Hepatocyte (in vitro differentiated cells): ENCODE results near the gene ERVMER34-1. TPM values are rescaled to one million over a fixed set of nuclear protein-coding genes. Genes with fewer than 3 reads are reported as not detected.

Experiments
- DNase-seq: peaks from one replicate; pipeline ENCODE4 v3.0.0-alpha.2; 2016; ENCODE audit warnings: low spot score
- H2AFZ ChIP-seq: fragments of 200-600 bp; sonication (generic); 2 replicates; pipeline ENCODE4 v1.6.0; 2016; ENCODE audit warnings: antibody characterized with exemption, mild to moderate bottlenecking
- H3K27ac ChIP-seq: fragments of 200-600 bp; sonication (generic); 2 replicates; pipeline ENCODE4 v1.5.1; 2016; ENCODE audit warnings: mild to moderate bottlenecking
- H3K27me3 ChIP-seq: fragments of 200-600 bp; sonication (generic); 2 replicates; pipeline ENCODE4 v1.6.1; 2016
- H3K36me3 ChIP-seq: fragments of 200-600 bp; sonication (generic); replicated peaks from 2 replicates; pipeline ENCODE4 v1.5.1; 2016; ENCODE audit warnings: low read depth; ENCODE audit not compliant: insufficient read depth
- H3K4me1 ChIP-seq: fragments of 200-600 bp; sonication (generic); 2 replicates; pipeline ENCODE4 v1.5.1; 2016; ENCODE audit warnings: mild to moderate bottlenecking, moderate library complexity; ENCODE audit not compliant: insufficient read depth
- H3K4me2 ChIP-seq: fragments of 200-600 bp; sonication (generic); 2 replicates; pipeline ENCODE4 v1.6.0; 2016
- H3K4me3 ChIP-seq: fragments of 200-600 bp; sonication (generic); 2 replicates; pipeline ENCODE4 v1.5.1; 2016; ENCODE audit warnings: mild to moderate bottlenecking
- H3K79me2 ChIP-seq: fragments of 200-600 bp; sonication (generic); 2 replicates; pipeline ENCODE4 v1.6.0; 2017; ENCODE audit warnings: mild to moderate bottlenecking
- H3K9me2 ChIP-seq: fragments of 200-600 bp; sonication (generic); replicated peaks from 2 replicates; pipeline ENCODE4 v1.6.0; 2017; ENCODE audit warnings: mild to moderate bottlenecking; ENCODE audit not compliant: insufficient read depth
- H3K9me3 ChIP-seq: fragments of 200-600 bp; sonication (generic); 2 replicates; pipeline ENCODE4 v1.5.1; 2016; ENCODE audit warnings: low read depth, mild to moderate bottlenecking
- H4K20me1 ChIP-seq: fragments of 200-600 bp; sonication (generic); 2 replicates; pipeline ENCODE4 v1.6.0; 2016; ENCODE audit warnings: mild to moderate bottlenecking; ENCODE audit not compliant: insufficient read depth, poor library complexity, severe bottlenecking
- CTCF ChIP-seq: fragments of 200-600 bp; sonication (generic); IDR thresholded peaks from 2 replicates; pipeline ENCODE4 v1.5.1; 2016; ENCODE audit warnings: antibody characterized with exemption, mild to moderate bottlenecking; ENCODE audit not compliant: poor library complexity
- EZH2 ChIP-seq: fragments of 200-600 bp; sonication (generic); IDR thresholded peaks from 2 replicates; pipeline ENCODE4 v1.6.1; 2016; ENCODE audit warnings: antibody characterized with exemption, mild to moderate bottlenecking, borderline replicate concordance
- EZH2phosphoT487 ChIP-seq: fragments of 200-600 bp; sonication (generic); IDR thresholded peaks from one replicate; pipeline ENCODE4 v1.6.1; 2018; ENCODE audit warnings: antibody characterized with exemption, mild to moderate bottlenecking, low read depth, moderate library complexity; ENCODE audit not compliant: unreplicated experiment, severe bottlenecking
- WGBS: methylation state at CpG from one replicate; pipeline ENCODE4 v1.1.6; 2016; ENCODE audit warnings: low lambda C conversion rate; ENCODE audit errors: missing lambda C conversion rate; 5-methylcytosine and 5-hydroxymethylcytosine counted together
- polyA plus RNA-seq: library from polyadenylated mRNA; unstranded; fragments of >200 nt; fragmentation: Nextera tagmentation; extraction: Ambion mirVana; gene quantifications from 2 replicates; pipeline ENCODE4 v1.2.1, GENCODE V29; 2016
- total RNA-seq: library from RNA; depleted of rRNA; stranded (reverse); fragments of >200 nt; gene quantifications from 2 replicates; pipeline ENCODE4 v1.2.3, GENCODE V29; 2014

The ERVMER34-1 gene
- total and polyA plus RNA-seq, 2 experiments from 2014 or later: 1.3 to 4.6 TPM

GRCh38 chr4:52748432-52748831 lies 2.8 kb downstream of the ERVMER34-1 start:
- no peak for TF ChIP-seq EZH2
- TF ChIP-seq CTCF: no peak
- no peak for TF ChIP-seq EZH2phosphoT487
- H3K4me1 ChIP-seq: peaks cover 9% of the 10 kb centered on the region
- DNase-seq: no peak
- no peak overlapping the region for H3K27ac ChIP-seq
- no peaks in the 10 kb centered on the region for H3K79me2 ChIP-seq
- whole genome bisulfite sequencing: 89% methylated on average over 6 of the region's 6 CpGs
- no peaks in the 10 kb centered on the region for H3K9me3 ChIP-seq
- H2AFZ ChIP-seq: no peak overlapping the region
- H3K27me3 ChIP-seq: no peaks in the 10 kb centered on the region
- H3K9me2 ChIP-seq: no peaks in the 10 kb centered on the region
- no peaks in the 10 kb centered on the region for H4K20me1 ChIP-seq
- no peaks in the 10 kb centered on the region for H3K36me3 ChIP-seq
- no peak overlapping the region for H3K4me2 ChIP-seq
- no peak overlapping the region for H3K4me3 ChIP-seq

GRCh38 chr4:52744588-52744987 lies 6.6 kb downstream of the ERVMER34-1 start:
- no peaks in the 10 kb centered on the region for H3K9me2 ChIP-seq
- TF ChIP-seq CTCF: no peak
- TF ChIP-seq EZH2: no peak
- TF ChIP-seq EZH2phosphoT487: no peak

DNA sequence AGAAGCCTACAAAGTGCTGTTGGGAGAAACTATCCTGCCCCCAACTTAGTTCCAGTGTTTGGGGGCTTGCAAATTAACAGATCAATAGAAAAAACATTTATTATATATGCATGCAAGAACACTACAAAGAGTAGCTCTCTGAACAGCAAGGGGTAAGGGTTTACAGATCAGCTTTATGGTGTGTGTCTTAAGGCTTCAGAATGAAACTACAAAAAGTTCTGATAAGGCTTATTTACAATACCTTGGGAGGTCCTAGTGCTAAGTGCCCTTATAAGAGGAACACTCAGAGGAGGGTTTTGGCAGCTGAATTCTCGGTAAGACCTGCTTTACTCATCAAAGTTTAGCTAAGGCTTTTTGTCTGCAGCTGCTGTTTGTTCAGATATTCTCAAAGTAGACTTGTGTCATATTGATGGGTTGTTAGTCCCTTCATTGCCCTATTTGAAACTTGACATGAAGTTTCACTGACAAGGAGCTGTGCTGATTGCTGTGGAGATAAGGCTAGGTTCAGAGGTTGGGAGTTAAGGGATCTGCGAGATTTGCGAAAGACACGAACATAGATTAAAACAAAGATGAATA lies 7.7 kb downstream of the ERVMER34-1 start:
- H3K4me1 ChIP-seq: peaks cover 15% of the 10 kb centered on the region
- no peaks in the 10 kb centered on the region for H3K79me2 ChIP-seq
- H3K4me2 ChIP-seq: peak overlapping the region; percentile 9
- H3K27ac ChIP-seq: no peak overlapping the region
- no peaks in the 10 kb centered on the region for H3K9me2 ChIP-seq
- no peak overlapping the region for H3K4me3 ChIP-seq
- 19% methylated on average over 4 of the region's 4 CpGs for WGBS
- no peak overlapping the region for H2AFZ ChIP-seq
- no peaks in the 10 kb centered on the region for H3K27me3 ChIP-seq
- H4K20me1 ChIP-seq: no peaks in the 10 kb centered on the region
- H3K36me3 ChIP-seq: no peaks in the 10 kb centered on the region
- no peaks in the 10 kb centered on the region for H3K9me3 ChIP-seq
- TF ChIP-seq EZH2 (no peak), CTCF (no peak), EZH2phosphoT487 (no peak)
- DNase-seq: peak; percentile 32

More at GRCh38 chr4:52744588-52744987, 6.6 kb downstream of the ERVMER34-1 start:
- Histone ChIP-seq H3K27me3 (no peaks in the 10 kb centered on the region), H3K4me1 (peaks cover 15% of the 10 kb centered on the region), H3K9me3 (no peaks in the 10 kb centered on the region), H3K4me2 (no peak overlapping the region), H3K27ac (no peak overlapping the region), H3K36me3 (no peaks in the 10 kb centered on the region), H3K79me2 (no peaks in the 10 kb centered on the region), H2AFZ (no peak overlapping the region), H4K20me1 (no peaks in the 10 kb centered on the region), H3K4me3 (no peak overlapping the region)
- WGBS: 96% methylated on average over 5 of the region's 5 CpGs
- DNase-seq: no peak

DNA sequence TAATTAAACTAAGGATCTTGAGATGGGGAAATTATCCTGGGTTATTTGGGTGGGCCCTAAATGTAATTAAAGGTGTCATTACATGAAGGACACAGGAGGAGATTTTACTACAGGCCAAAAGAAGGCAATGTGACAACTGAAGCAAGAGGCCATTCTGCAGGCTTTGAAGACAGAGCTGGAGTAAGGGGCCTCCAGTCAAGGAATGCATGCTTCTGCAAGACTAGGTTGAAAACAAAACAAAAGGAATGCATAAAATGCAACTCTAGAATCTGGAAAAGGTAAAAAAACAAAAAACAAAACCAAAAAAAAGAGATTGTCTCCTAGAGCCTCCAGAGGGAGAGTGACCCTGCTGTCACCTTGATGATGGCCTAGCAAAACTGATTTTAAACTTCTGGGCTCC lies 21.6 kb downstream of the ERVMER34-1 start:
- Histone ChIP-seq H3K79me2 (no peaks in the 10 kb centered on the region), H3K9me2 (no peaks in the 10 kb centered on the region), H3K36me3 (no peaks in the 10 kb centered on the region), H3K4me3 (no peak overlapping the region), H2AFZ (no peak overlapping the region), H3K4me2 (no peak overlapping the region), H3K9me3 (no peaks in the 10 kb centered on the region), H3K4me1 (no peaks in the 10 kb centered on the region), H4K20me1 (no peaks in the 10 kb centered on the region), H3K27ac (no peak overlapping the region), H3K27me3 (no peaks in the 10 kb centered on the region)
- no peak for DNase-seq
- TF ChIP-seq EZH2phosphoT487: no peak
- no peak for TF ChIP-seq CTCF
- no peak for TF ChIP-seq EZH2
